Effector CD8-positive, alpha-beta T cell (primary cell): ENCODE results near the gene MKLN1.

Source experiments
- DNase-seq: peaks from one replicate; lab custom pipeline; 2025; lab: John Stamatoyannopoulos, UW

MKLN1 gene

DNA sequence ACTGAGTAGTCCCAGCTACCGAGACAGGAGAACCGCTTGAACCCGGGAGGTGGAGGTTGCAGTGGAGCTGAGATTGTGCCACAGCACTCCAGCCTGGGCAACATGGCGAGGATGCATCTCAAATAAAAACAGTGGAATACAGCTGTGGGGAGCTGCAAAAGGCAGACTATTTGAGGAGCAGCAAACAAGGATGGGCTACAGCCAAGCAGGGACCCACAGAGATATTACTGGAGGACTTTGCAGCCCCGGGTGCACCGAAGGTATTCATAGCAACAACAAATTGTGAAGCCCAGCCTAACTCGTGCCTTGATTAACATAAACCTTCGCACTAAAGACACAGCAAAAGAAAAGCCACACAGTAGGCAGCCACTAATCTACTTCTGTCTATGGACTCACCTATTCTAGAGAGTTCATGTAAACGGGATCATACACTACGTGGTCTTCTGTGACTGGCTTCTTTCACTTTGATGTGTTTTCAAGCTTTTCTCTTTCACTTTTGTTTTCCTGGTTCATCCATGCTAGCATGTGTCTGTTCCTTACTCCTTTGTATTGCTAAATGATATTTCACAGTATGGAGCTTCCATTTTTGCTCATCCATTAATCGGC lies 194.8 kb downstream of the MKLN1 start:
- no peak for DNase-seq

DNA sequence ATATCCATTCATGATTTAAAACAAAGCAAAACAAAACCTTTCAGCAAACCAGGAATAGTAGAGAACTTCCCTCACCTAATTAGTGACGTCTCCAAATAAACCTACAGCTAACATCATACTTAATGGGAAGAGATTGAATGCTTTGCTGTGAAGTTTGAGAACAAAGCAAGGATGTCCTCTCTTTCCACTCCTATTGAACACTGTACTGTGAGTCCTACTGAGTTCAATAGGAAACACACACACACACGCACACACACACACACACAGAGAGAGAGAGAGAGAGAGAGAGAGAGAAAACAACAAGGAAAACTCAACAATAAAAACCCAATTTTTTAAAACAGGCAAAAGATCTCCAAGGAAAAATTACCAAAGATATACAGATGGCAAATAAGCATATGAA lies 196.4 kb downstream of the MKLN1 start:
- no peak for DNase-seq

GRCh38 chr7:131524703-131525102 lies 197.0 kb downstream of the MKLN1 start:
- DNase-seq: no peak

DNA sequence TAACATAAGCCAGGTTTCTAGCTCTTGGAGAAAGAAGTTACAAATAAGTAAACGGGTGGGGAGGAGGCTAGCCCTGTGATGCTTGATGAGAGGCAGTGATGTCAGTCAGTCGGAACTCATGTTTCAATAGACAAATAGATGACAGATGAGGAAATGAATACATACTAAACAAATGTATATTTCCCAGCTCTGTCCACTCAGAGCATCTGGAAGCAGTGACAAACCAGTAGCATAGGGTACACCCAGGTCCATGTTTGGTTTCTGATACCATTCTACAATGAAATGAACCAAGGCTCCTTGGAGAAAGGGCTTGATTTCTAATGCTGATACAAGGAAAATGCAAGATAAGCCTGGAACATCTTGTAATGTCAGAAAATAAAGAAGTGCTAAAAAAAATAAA lies 198.1 kb downstream of the MKLN1 start:
- DNase-seq: no peak

GRCh38 chr7:131527456-131527855 lies 199.8 kb downstream of the MKLN1 start:
- no peak for DNase-seq

DNA sequence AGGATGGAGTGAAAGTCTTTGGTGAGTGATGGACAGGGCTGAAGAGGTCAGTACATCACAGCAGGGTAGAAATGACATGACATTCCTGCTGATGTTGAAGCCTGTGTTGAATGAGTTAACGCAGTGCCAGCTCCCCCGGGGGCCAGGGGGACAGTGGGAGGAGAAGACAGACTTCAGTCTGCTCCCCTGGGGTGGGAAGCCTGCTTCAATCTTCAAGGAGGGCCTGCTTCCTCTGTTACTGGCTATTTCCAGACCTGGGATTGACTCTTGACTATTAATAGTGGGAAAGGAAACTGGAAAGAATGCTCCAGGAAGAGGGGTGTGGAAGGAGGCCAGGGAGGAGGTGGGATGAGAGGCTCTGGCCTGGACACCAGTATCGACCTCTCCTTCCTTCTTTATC lies 201.5 kb downstream of the MKLN1 start:
- DNase-seq: no peak

DNA sequence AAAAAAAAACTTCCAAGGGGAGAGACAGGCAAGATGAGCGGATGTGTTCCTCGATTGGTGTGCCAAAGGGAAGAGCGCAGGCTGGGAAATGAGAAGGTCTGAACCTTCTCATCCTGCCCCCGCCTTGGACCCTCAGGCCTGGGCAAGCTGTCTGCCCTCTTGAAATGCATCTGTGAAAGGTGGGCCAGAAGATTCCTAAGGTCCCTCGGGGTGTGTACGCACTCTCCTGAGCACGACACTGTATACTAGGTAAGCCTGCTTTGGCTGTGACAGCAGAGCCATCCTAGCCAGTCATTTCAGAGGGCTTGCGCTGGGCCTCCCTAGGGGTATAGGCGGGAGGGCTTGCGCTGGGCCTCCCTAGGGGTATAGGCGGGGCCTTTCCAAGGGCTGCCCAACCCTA lies 201.9 kb downstream of the MKLN1 start:
- DNase-seq: no peak

DNA sequence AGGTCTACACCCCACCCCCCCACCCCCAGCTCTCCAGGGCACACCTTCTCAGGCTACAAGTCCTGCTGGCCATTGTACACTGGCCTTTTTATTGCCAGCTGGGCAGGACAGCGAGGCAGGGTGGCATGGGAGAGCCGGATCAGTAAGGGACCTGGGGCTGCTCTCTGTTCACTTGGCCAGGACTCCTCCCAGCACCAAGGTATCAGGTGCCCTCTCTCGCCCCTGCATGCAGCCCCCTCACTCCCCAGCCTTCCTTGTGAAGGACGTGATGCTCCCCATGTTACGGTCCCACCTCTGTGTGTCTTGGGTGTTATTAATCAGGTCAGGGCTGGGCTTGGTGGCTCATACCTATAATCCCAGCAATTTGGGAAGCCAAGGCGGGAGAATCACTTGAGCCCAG lies 202.5 kb downstream of the MKLN1 start:
- no peak for DNase-seq

GRCh38 chr7:131532570-131533091 lies 205.0 kb downstream of the MKLN1 start:
- no peak for DNase-seq

DNA sequence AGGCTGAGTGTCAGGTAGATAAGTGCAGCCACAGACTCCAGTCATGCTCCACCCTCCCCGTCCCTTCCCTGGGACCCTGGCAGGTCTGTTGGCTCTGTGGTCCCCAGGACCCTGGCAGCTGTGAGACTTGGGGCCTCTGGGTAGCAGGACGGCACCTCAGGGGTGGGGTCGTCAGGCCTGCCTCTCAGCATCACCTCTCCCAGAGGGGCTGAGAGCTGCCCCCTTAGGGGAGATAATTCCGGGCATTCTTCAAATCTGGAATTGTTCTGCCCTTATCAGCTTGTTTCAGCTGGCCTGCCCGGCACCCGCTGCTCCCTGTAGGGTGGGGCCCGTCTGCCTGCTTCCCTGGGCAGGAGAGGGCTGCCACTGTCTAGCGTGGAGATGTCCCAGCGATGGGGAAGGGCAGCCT lies 205.5 kb downstream of the MKLN1 start:
- no peak for DNase-seq

DNA sequence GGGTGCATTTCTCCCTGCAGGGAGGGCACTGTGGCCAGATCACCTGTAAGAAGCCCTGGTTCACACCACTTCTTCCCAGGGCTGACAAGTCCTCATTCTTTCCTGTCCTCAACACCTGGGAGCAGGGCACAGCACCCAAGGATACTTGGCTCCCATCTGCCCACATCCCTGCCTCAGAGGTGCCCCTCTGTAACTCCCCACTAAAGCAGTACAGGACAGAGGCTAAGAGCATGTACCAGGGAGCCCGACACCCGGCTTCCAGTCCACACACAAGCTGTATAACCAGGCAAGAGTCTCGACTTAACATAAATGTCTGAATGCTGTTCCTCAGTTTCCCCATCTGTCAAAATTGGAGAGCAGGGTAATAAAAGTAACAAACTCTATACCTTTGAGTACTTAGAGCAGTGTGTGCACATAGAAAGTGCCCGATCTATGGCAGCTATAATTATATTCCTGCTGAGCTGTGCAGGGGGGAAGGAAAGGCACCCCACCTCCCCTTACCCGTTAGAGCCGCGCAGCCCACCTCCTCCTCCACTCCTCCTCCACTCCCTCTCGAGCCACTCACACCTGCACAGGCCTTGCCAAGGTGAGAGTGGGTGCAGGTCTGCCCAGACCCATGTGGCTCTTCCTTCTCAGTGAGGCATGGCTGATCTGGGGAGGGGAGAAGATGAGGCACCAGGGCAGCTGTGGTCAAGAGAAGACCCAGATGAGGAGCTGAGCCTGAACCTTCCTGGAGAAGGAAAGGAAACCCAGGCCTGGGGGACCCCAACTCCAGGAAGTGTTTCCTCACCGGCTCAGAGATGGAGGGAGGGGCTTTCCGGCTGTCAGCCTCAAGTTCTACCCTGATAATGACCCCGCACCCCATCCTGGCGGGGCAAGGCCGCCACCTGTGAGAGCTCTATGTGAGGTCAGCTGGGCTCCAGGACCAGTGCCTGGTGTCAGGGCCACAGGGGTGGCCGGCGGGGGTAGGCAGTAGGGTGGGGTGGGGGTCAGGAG lies 206.2 kb downstream of the MKLN1 start:
- DNase-seq: no peak

GRCh38 chr7:131536361-131536849 lies 208.7 kb downstream of the MKLN1 start:
- no peak for DNase-seq

GRCh38 chr7:131537571-131537978 lies 209.9 kb downstream of the MKLN1 start:
- no peak for DNase-seq

- no peak for DNase-seq
Measured at GRCh38 chr7:131538071-131538812, 210.6 kb downstream of the MKLN1 start.

DNA sequence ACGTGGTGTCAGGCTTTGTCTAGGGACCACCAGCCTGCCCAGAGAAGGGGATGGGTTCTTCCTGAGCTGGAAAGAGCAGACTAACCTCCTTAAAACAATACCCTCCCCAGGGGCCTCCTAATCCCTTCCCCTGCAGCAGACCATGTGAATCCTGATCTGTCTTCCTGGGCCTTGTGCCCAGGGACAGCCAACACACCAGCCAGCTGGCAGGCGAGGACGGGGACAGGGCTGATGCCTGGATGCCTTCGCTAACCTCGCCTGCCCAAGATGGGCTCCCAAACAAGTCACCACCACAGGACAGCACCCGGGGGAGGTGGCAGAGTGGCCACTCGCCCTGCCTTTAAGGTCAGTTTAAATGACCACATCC lies 211.1 kb downstream of the MKLN1 start:
- no peak for DNase-seq

DNA sequence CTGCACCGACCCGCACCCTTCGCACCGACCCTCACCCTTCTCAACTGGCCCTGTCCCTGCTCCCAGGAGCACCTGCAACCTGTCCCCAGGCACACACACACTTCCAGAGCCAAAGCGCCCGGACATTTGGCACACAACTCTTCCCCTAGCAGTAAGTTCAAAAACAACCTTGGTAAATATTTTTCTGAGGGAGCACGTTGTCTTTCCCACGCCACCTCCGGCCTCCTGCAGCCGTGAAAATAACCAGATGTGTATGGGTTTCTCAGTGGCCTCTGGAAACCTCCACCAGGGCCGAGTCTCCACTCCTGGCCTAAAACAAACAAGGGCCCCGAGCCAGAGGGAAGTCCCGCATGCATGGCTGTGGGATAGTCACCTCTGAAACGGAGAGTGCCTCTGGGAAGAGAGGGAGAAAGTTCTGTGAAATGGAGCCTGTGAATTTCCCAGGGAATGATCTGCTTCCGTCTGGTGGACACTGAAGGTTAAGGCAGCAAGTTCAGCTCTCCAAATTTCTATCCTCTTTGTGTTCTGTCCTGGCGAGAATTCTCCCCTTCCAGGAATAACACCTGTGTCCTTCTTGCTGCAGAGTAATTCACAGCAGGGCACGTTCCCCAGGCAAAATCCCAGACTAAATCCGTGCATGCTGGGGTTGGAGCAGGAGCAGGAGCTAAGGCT lies 213.0 kb downstream of the MKLN1 start:
- DNase-seq: no peak

DNA sequence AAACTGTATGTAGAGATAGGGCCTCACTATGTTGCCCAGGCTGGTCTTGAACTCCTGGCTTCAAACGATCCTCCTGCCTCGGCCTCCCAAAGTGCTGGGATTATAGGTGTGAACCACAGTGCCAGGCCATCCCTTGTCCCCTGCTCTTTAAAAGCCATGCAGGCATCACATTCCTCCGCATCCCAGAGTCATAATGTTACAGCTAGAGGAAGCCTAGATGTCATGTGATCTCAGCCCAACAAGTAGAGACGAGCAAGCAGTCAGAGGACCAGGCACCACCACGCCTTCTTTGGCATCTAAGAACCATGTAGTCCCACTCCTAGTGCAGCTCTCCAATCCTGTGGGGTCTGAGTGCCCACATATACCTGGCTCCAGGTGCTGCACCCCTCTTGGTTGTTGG lies 215.6 kb downstream of the MKLN1 start:
- DNase-seq: no peak

GRCh38 chr7:131544021-131544420 lies 216.3 kb downstream of the MKLN1 start:
- DNase-seq: no peak

DNA sequence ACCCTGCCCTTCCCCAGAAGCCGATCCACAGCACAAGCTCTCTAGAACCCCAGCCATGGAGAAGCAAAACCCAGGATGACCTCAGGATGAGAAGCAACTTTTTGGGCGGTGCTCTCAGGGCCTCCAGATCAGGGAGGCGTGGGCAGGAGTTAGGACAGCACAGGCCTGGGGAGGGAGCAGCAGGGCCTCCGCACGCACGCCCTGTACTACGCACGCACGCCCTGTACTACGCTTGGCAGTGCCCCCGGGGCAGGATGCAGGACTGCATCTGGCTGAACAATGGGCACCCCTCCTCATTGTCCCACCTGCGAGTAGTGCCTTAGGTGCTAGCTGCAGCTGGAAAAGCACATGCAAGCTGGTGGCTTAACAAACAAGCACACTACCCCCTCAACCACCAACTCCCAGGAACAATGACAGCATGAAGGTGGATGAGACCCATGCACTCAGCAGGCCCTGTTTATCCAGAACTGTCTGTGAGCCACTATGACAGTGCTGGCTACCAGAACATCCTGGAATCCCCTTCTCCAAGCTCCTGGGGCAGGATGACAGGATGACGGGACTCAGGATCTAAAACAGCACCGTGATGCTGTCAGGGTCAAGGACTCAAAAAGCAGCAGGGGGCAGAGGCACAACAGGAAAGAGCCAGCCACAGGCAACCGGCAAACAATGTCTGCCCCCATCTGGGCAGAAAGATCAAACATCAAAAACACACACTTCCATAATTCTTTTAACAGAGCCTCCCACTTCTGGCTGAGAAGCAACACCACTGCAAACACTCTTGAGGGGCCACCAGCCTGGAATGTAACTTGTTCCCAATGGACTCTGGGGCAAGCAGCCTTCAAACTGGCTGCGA lies 217.0 kb downstream of the MKLN1 start:
- DNase-seq: no peak

DNA sequence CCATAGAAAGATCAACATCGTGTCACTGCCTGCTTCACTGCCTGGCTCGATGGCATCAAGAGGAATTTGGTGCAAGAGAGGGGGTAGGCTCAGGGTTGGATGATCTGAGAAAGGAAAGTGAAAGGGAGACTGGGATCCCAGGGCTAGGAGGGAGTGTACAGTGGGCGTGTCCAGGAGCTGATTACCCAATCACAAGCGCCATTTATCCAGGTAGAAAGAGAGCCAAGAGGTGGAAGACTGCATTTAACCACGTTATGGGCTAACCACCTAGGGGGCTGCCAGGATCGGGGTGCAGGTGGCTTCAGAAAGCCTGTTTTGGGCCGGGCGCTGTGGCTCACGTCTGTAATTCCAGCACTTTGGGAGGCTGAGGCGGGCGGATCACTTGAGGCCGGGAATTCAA lies 218.4 kb downstream of the MKLN1 start:
- no peak for DNase-seq
